K562 (cell line): ENCODE results near the gene LAMTOR5. TPM values are rescaled to one million over a fixed set of nuclear protein-coding genes. Genes with fewer than 3 reads are reported as not detected.
A peak's percentile ranks its signal among the peaks of the same experiment; 100 is the strongest.

Source experiments
- ATAC-seq: fragments of 200-7000 bp; cut with Tn5 transposase; 3 replicates; pipeline ENCODE4 v1.9.1; 2020; ENCODE audit warnings: moderate library complexity
- BruUV-seq: library from RNA; stranded (reverse); fragments of 400-500 nt; replicated peaks from 2 replicates; lab custom pipeline; 2021; lab: Mats Ljungman, UMichigan
- CTCF ChIA-PET: fragments of 300-600 bp; formaldehyde crosslinking; extraction: SDS; loops from one replicate; lab custom pipeline; 2021; ENCODE audit warnings: low intra/inter-chr PET ratio; lab: Yijun Ruan, JAX
- POLR2A ChIA-PET: fragments of 300-600, 350-650 bp; sonication (Branson Sonifier 250); formaldehyde crosslinking; extraction: SDS; loops from one replicate; lab custom pipeline; 2021; ENCODE audit warnings: antibody characterized with exemption, inconsistent platforms; lab: Yijun Ruan, JAX
- DNase-seq, 4 experiments: peaks; one replicate each; pipeline versions ENCODE4 v3.0.0 to v3.0.0-alpha.2; 2011 to 2018; ENCODE audit warnings: low spot score in 3 of 4, mixed read lengths in 3 of 4; ENCODE audit errors: extremely low read depth in 1 of 4
- FAIRE-seq: peaks from 2 replicates; lab custom pipeline; 2011; peaks lifted over from hg19 to GRCh38; lab: Jason Lieb, UNC
- H2AFZ ChIP-seq: 2 replicates; pipeline ENCODE4 v1.6.0; 2011; ENCODE audit warnings: low read depth, low read length, control low read depth, inconsistent platforms
- H3K27ac ChIP-seq: fragments of 200-600 bp; 3 replicates; pipeline ENCODE4 v1.8.0; 2011; ENCODE audit warnings: low read depth, mild to moderate bottlenecking, control low read depth, inconsistent platforms, low read length, moderate library complexity, mixed read lengths; ENCODE audit errors: extremely low read depth
- H3K27me3 ChIP-seq, 2 experiments: fragments of 300-600 bp in 1 of 2; 2 replicates in 1 of 2; 3 replicates in 1 of 2; pipeline versions ENCODE4 v1.6.0 to v1.8.0; 2011; ENCODE audit warnings: inconsistent platforms in 2 of 2, low read length in 2 of 2, mild to moderate bottlenecking in 1 of 2, mixed read lengths in 1 of 2, moderate library complexity in 1 of 2; ENCODE audit not compliant: control insufficient read depth in 2 of 2, insufficient read depth in 2 of 2
- H3K36me3 ChIP-seq: fragments of 300-600 bp; 3 replicates; pipeline ENCODE4 v1.8.0; 2011; ENCODE audit warnings: mild to moderate bottlenecking, low read length, inconsistent platforms; ENCODE audit not compliant: control insufficient read depth, insufficient read depth
- H3K4me1 ChIP-seq, 2 experiments: fragments of 200-600 bp in 1 of 2; replicated peaks in 1 of 2; 2 replicates in 1 of 2; 3 replicates in 1 of 2; pipeline versions ENCODE4 v1.5.1 to v1.8.0; 2011; ENCODE audit warnings: inconsistent platforms in 2 of 2, low read length in 2 of 2, mild to moderate bottlenecking in 1 of 2, mixed read lengths in 1 of 2, moderate library complexity in 1 of 2; ENCODE audit not compliant: control insufficient read depth in 2 of 2, insufficient read depth in 2 of 2
- H3K4me2 ChIP-seq: 2 replicates; pipeline ENCODE4 v1.6.1; 2011; ENCODE audit warnings: low read length, control low read depth, inconsistent platforms, mixed read lengths; ENCODE audit not compliant: insufficient read depth
- H3K4me3 ChIP-seq: fragments of 200-600 bp; sonication (generic), shearing (Covaris generic); 2 replicates; pipeline ENCODE4 v1.5.1; 2016; ENCODE audit warnings: control low read depth, inconsistent platforms
- H3K79me2 ChIP-seq: fragments of 200-600 bp; 3 replicates; pipeline ENCODE4 v1.8.0; 2011; ENCODE audit warnings: low read length, inconsistent platforms; ENCODE audit not compliant: control insufficient read depth, insufficient read depth
- H3K9ac ChIP-seq, 2 experiments: 2 replicates each; pipeline versions ENCODE4 v1.6.0 to v1.6.1; 2011; ENCODE audit warnings: low read depth in 2 of 2, low read length in 2 of 2, control low read depth in 1 of 2, inconsistent platforms in 1 of 2, mild to moderate bottlenecking in 1 of 2, mixed read lengths in 1 of 2; ENCODE audit not compliant: insufficient read depth in 1 of 2
- H3K9me1 ChIP-seq: one replicate; pipeline ENCODE4 v1.6.0; 2011; ENCODE audit warnings: inconsistent platforms, mild to moderate bottlenecking, low read length, moderate library complexity; ENCODE audit not compliant: control insufficient read depth, insufficient read depth
- H3K9me3 ChIP-seq: replicated peaks from 2 replicates; pipeline ENCODE4 v1.5.1; 2011; ENCODE audit warnings: low read depth, low read length, inconsistent platforms; ENCODE audit not compliant: control insufficient read depth, insufficient read depth
- H4K20me1 ChIP-seq: replicated peaks from 2 replicates; pipeline ENCODE4 v1.6.1; 2011; ENCODE audit warnings: low read length, inconsistent platforms, mixed read lengths; ENCODE audit not compliant: control insufficient read depth, insufficient read depth
- ATF7 ChIP-seq: fragments of 450-650 bp; IDR thresholded peaks from 2 replicates; pipeline ENCODE4 v1.7.1; 2014; ENCODE audit warnings: mild to moderate bottlenecking, moderate library complexity
- BRF2 ChIP-seq: IDR thresholded peaks from 3 replicates; pipeline ENCODE4 v1.6.1; 2011; ENCODE audit warnings: borderline replicate concordance, mild to moderate bottlenecking; ENCODE audit not compliant: insufficient read length, insufficient read depth
- CREB3 ChIP-seq: fragments of 450-650 bp; conservative IDR thresholded peaks from 2 replicates; pipeline ENCODE4 v1.6.1; 2016; ENCODE audit warnings: missing genetic modification characterization, low read depth, mild to moderate bottlenecking, missing compliant biosample characterization, moderate library complexity
- HDAC1 ChIP-seq, 2 experiments: fragments of 450-650 bp; IDR thresholded peaks; 2 replicates each; pipeline ENCODE4 v1.6.1; 2016 to 2017; ENCODE audit warnings: inconsistent platforms in 1 of 2, mild to moderate bottlenecking in 1 of 2, moderate library complexity in 1 of 2
- HLTF ChIP-seq: fragments of 450-650 bp; IDR thresholded peaks from 2 replicates; pipeline ENCODE4 v1.6.1; 2016
- KLF6 ChIP-seq: fragments of 250-450 bp; sonication (Bioruptor Pico); IDR thresholded peaks from 2 replicates; pipeline ENCODE4 v1.4.0; 2020; ENCODE audit warnings: mild to moderate bottlenecking, moderate library complexity, borderline replicate concordance
- NFE2 ChIP-seq: IDR thresholded peaks from 2 replicates; pipeline ENCODE4 v1.6.1; 2014; ENCODE audit warnings: antibody characterized with exemption, low read depth
- PHF21A ChIP-seq: fragments of 450-650 bp; IDR thresholded peaks from 2 replicates; pipeline ENCODE4 v1.6.1; 2017; ENCODE audit warnings: low read depth, borderline replicate concordance
- PKNOX1 ChIP-seq: fragments of 450-650 bp; IDR thresholded peaks from 2 replicates; pipeline ENCODE4 v1.6.1; 2016
- SMARCE1 ChIP-seq: fragments of 450-650 bp; IDR thresholded peaks from 2 replicates; pipeline ENCODE4 v1.7.1; 2016; ENCODE audit warnings: mild to moderate bottlenecking
- STAG1 ChIP-seq: sonication (generic); formaldehyde crosslinking; IDR thresholded peaks from 2 replicates; pipeline ENCODE4 v1.5.0; 2020; ENCODE audit warnings: missing genetic modification reagents, borderline replicate concordance
- XRCC5 ChIP-seq: fragments of 200-400 bp; formaldehyde crosslinking; IDR thresholded peaks from 2 replicates; pipeline ENCODE4 v1.6.1; 2017; ENCODE audit warnings: low read depth, mild to moderate bottlenecking, low read length
- ZNF24 ChIP-seq: fragments of 450-650 bp; IDR thresholded peaks from 2 replicates; pipeline ENCODE4 v1.6.1; 2016
- ZNF592 ChIP-seq: fragments of 450-650 bp; IDR thresholded peaks from 2 replicates; pipeline ENCODE4 v1.6.1; 2017; ENCODE audit warnings: antibody characterized with exemption, mild to moderate bottlenecking
- ZNF707 ChIP-seq: fragments of 250-450 bp; sonication (Bioruptor Pico); conservative IDR thresholded peaks from 2 replicates; pipeline ENCODE4 v1.8.0; 2022; ENCODE audit warnings: inconsistent platforms, mild to moderate bottlenecking, moderate library complexity
- WGBS: fragments of 100-300 bp; shearing (Covaris generic); methylation state at CpG from one replicate; pipeline ENCODE4 v1.1.6; 2016; ENCODE audit warnings: low coverage, mixed read lengths; ENCODE audit not compliant: insufficient coverage; ENCODE audit errors: missing lambda C conversion rate; 5-methylcytosine and 5-hydroxymethylcytosine counted together
- in situ Hi-C: fragments of 300-500 bp; cut with MboI; formaldehyde crosslinking; loops from 4 replicates; pipeline ENCODE4 v1.15.0; 2018; ENCODE audit warnings: inconsistent platforms, mixed read lengths
- intact Hi-C: fragments of 100-400 bp; cut with micrococcal nuclease; formaldehyde crosslinking; loops from 2 replicates; pipeline ENCODE4 v1.14.2; 2022
- polyA plus RNA-seq, 8 experiments: library from polyadenylated mRNA; depleted of rRNA in 4 of 8; stranded (reverse) in 5 of 8; unstranded in 3 of 8; fragments of >200 nt; fragmentation: Nextera tagmentation in 2 of 8; fragmentation: Illumina TruSeq in 1 of 8; extraction: Ambion mirVana in 2 of 8; extraction: Trizol in 1 of 8; gene quantifications; 2 replicates each; pipeline versions ENCODE4 v1.2.1 to v1.2.3, GENCODE V29; 2011 to 2014; ENCODE audit warnings: inconsistent platforms in 1 of 8, missing spikeins in 1 of 8
- total RNA-seq, 7 experiments: library from RNA; depleted of rRNA in 6 of 7; stranded (reverse); fragments of >200 nt in 6 of 7; fragmentation: Illumina TruSeq in 2 of 7; extraction: Trizol in 2 of 7; gene quantifications; 2 replicates each; pipeline versions ENCODE4 v1.2.1 to v1.2.3, GENCODE V29; 2011 to 2021; ENCODE audit warnings: low replicate concordance in 1 of 7

LAMTOR5 gene
- total and polyA plus RNA-seq, 9 of the 15 experiments (the other 6 are each of a cell fraction or from before 2014, with no cell fraction given), result 118 to 712 (median 241) TPM

- in situ Hi-C loops, result no loop called here
- ATAC-seq (peak; percentile 95), DNase-seq (peak; percentile 80 to 84 (median 81)), FAIRE-seq (peak; percentile 81)
- Histone ChIP-seq H3K4me2 (peak overlapping the region; percentile 27; the same call in 1 of the 2 replicates), H3K27me3 (peaks cover 35 to 63% of the 10 kb centered on the region in 2 experiments), H3K79me2 (no peaks in the 10 kb centered on the region), H3K9me1 (no peaks in the 10 kb centered on the region), H3K4me1 (peaks cover 10 to 23% of the 10 kb centered on the region in 2 experiments; a peak in 4 of 5 replicates), H3K9ac (0 out of 4 replicates have a peak overlapping the region, but pooled peaks of 1 of the 2 experiments have one; percentile 39), H3K36me3 (no peaks in the 10 kb centered on the region), H3K9me3 (no peaks in the 10 kb centered on the region), H3K4me3 (no peak overlapping the region), H2AFZ (no peak overlapping the region), H3K27ac (no peak overlapping the region), H4K20me1 (0 out of 2 replicates have a peak, but pooled peaks cover 3% of the 10 kb centered on the region)
- intact Hi-C loops, result loop anchor here (1.0 kb wide), 1 partner anchor 22 kb away; no protein-coding TSS in a partner anchor
- ChIA-PET POLR2A (interaction anchor here (0.5 to 1.5 kb wide), 10 partner anchors 10 to 516 kb away, joined by 3 to 9 read pairs (median 4); no protein-coding TSS in a partner anchor), CTCF (interaction anchor here (0.8 kb wide), 1 partner anchor 20 kb away, joined by 4 read pairs; no protein-coding TSS in a partner anchor)
- WGBS, result 3% methylated on average over 3 of the region's 3 CpGs
- BruUV-seq, result no TSS peak
- TF ChIP-seq PKNOX1 (peak; percentile 68), ZNF592 (no peak), BRF2 (no peak), PHF21A (no peak), ZNF707 (CRISPR knock-in tag) (no peak), ZNF24 (no peak), CREB3 (no peak), XRCC5 (no peak), HLTF (no peak), STAG1 (CRISPR knock-in tag) (no peak), NFE2 (no peak), SMARCE1 (no peak), KLF6 (CRISPR knock-in tag) (no peak), HDAC1 (IDR thresholded peaks at IDR 0.05) (no peak), ATF7 (no peak)
These were observed 26.3 kb upstream of the LAMTOR5 start for GRCh38 chr1:110433803-110434202.
